ENCODE data around the gene COL6A3. TPM values are rescaled to one million over a fixed set of nuclear protein-coding genes. Genes with fewer than 3 reads are reported as not detected.

The COL6A3 gene
- total and polyA plus RNA-seq, 7 experiments from 2014 or later: 0.02 to 3.1 (median 2.2) TPM

DNA sequence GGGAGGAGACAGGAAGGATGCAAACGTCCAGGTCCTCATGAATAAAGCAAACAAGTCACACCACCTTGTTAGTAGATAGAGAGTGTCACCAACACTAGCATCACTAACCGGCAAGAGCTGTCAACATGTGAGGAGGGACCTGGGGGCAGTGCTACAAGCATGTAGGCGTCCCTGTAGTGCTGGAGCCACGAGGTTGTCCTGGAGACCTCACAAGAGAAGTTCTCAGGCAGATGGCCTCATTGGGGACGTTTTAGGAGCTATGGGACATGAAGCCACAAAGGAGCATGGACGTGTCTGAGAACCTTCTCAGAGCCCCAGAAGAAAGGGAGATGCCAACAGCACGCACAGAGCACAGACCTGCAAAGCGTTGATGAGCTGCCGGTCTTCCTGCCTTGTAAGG is 70.0 kb downstream of the COL6A3 start:
- Mint-ChIP-seq H3K36me3 (peaks cover 0 to 9% (median 3%) of the 10 kb centered on the region in 5 donors), H3K27ac (no peak overlapping the region), H3K4me3 (no peak overlapping the region), H3K9me3 (no peaks in the 10 kb centered on the region), H3K27me3 (no peaks in the 10 kb centered on the region), H3K4me1 (peaks cover 0 to 5% (median 0%) of the 10 kb centered on the region in 7 donors)
- Histone ChIP-seq H3K4me1 (ENCODE audit: control insufficient read depth in 2 of 2, insufficient read depth in 2 of 2, low read length in 2 of 2) (no peaks in the 10 kb centered on the region), H3K36me3 (ENCODE audit: control insufficient read depth in 2 of 3, insufficient read depth in 3 of 3, low read length in 3 of 3) (no peaks in the 10 kb centered on the region), H3K27me3 (ENCODE audit: control insufficient read depth in 2 of 2, insufficient read depth in 2 of 2, low read length in 2 of 2) (no peaks in the 10 kb centered on the region), H3K9me3 (ENCODE audit: control insufficient read depth in 2 of 3, low read length in 3 of 3) (no peaks in the 10 kb centered on the region), H3K4me3 (ENCODE audit: low read length) (no peak overlapping the region), H3K27ac (ENCODE audit: low read depth, low read length) (no peak overlapping the region)
- CTCF ChIA-PET: no interaction called here
- POLR2A ChIA-PET: no interaction called here
- intact Hi-C loops (cut with micrococcal nuclease): no loop called here
- ATAC-seq (no peak), DNase-seq (no peak)

GRCh38 chr2:237341872-237342271 is 72.1 kb downstream of the COL6A3 start:
- H3K27me3 ChIP-seq (ENCODE audit: control insufficient read depth in 2 of 2, insufficient read depth in 2 of 2, low read length in 2 of 2): no peaks in the 10 kb centered on the region
- Mint-ChIP-seq H3K4me3 (no peak overlapping the region), H3K27ac (no peak overlapping the region), H3K4me1 (peaks cover 0 to 1% (median 0%) of the 10 kb centered on the region in 7 donors), H3K36me3 (peaks cover 0 to 9% (median under 1%) of the 10 kb centered on the region in 5 donors), H3K27me3 (no peaks in the 10 kb centered on the region), H3K9me3 (no peaks in the 10 kb centered on the region)
- ATAC-seq: no peak
- no peak for DNase-seq
- intact Hi-C loops (cut with micrococcal nuclease): no loop called here
- no peak overlapping the region for H3K27ac ChIP-seq (ENCODE audit: low read depth, low read length)
- H3K36me3 ChIP-seq (ENCODE audit: control insufficient read depth in 2 of 3, insufficient read depth in 3 of 3, low read length in 3 of 3): no peaks in the 10 kb centered on the region
- H3K9me3 ChIP-seq (ENCODE audit: control insufficient read depth in 2 of 3, low read length in 3 of 3): no peaks in the 10 kb centered on the region
- H3K4me1 ChIP-seq (ENCODE audit: control insufficient read depth in 2 of 2, insufficient read depth in 2 of 2, low read length in 2 of 2): no peaks in the 10 kb centered on the region
- ChIA-PET CTCF (no interaction called here), POLR2A (no interaction called here)
- no peak overlapping the region for H3K4me3 ChIP-seq (ENCODE audit: low read length)

- Mint-ChIP-seq H3K4me3 (no peak overlapping the region), H3K36me3 (peaks cover 0 to 14% (median 9%) of the 10 kb centered on the region in 5 donors), H3K4me1 (no peaks in the 10 kb centered on the region), H3K9me3 (no peaks in the 10 kb centered on the region), H3K27ac (no peak overlapping the region), H3K27me3 (no peaks in the 10 kb centered on the region)
- H3K27me3 ChIP-seq (ENCODE audit: control insufficient read depth in 2 of 2, insufficient read depth in 2 of 2, low read length in 2 of 2): no peaks in the 10 kb centered on the region
- no peak for DNase-seq
- no peak overlapping the region for H3K4me3 ChIP-seq (ENCODE audit: low read length)
- ChIA-PET POLR2A (no interaction called here), CTCF (no interaction called here)
- ATAC-seq: no peak
- intact Hi-C loops (cut with micrococcal nuclease): no loop called here
- no peak overlapping the region for H3K27ac ChIP-seq (ENCODE audit: low read depth, low read length)
- no peaks in the 10 kb centered on the region for H3K9me3 ChIP-seq (ENCODE audit: control insufficient read depth in 2 of 3, low read length in 3 of 3)
- no peaks in the 10 kb centered on the region for H3K4me1 ChIP-seq (ENCODE audit: control insufficient read depth in 2 of 2, insufficient read depth in 2 of 2, low read length in 2 of 2)
- H3K36me3 ChIP-seq (ENCODE audit: control insufficient read depth in 2 of 3, insufficient read depth in 3 of 3, low read length in 3 of 3): no peaks in the 10 kb centered on the region
Observed at GRCh38 chr2:237337586-237337985, 76.4 kb downstream of the COL6A3 start.

GRCh38 chr2:237336131-237336530 is 77.8 kb downstream of the COL6A3 start:
- H3K27ac Mint-ChIP-seq: no peak overlapping the region
- H3K4me1 ChIP-seq (ENCODE audit: control insufficient read depth in 2 of 2, insufficient read depth in 2 of 2, low read length in 2 of 2): no peaks in the 10 kb centered on the region
- H3K4me3 ChIP-seq (ENCODE audit: low read length): no peak overlapping the region
- no peaks in the 10 kb centered on the region for H3K36me3 ChIP-seq (ENCODE audit: control insufficient read depth in 2 of 3, insufficient read depth in 3 of 3, low read length in 3 of 3)
- ATAC-seq (no peak), DNase-seq (no peak)
- no peak overlapping the region for H3K4me3 Mint-ChIP-seq
- no peaks in the 10 kb centered on the region for H3K9me3 Mint-ChIP-seq
- peaks cover 0 to 14% (median 9%) of the 10 kb centered on the region in 5 donors for H3K36me3 Mint-ChIP-seq
- no peak overlapping the region for H3K27ac ChIP-seq (ENCODE audit: low read depth, low read length)
- ChIA-PET CTCF (interaction anchor here (0.8 kb wide), 1 partner anchor 139 kb away, joined by 4 read pairs; no protein-coding TSS in a partner anchor), POLR2A (no interaction called here)
- H3K27me3 ChIP-seq (ENCODE audit: control insufficient read depth in 2 of 2, insufficient read depth in 2 of 2, low read length in 2 of 2): no peaks in the 10 kb centered on the region
- H3K27me3 Mint-ChIP-seq: no peaks in the 10 kb centered on the region
- intact Hi-C loops (cut with micrococcal nuclease): no loop called here
- no peaks in the 10 kb centered on the region for H3K4me1 Mint-ChIP-seq
- no peaks in the 10 kb centered on the region for H3K9me3 ChIP-seq (ENCODE audit: control insufficient read depth in 2 of 3, low read length in 3 of 3)

GRCh38 chr2:237333748-237334147 is 80.2 kb downstream of the COL6A3 start:
- DNase-seq: no peak
- no peak overlapping the region for H3K27ac Mint-ChIP-seq
- Histone ChIP-seq H3K27me3 (ENCODE audit: control insufficient read depth in 2 of 2, insufficient read depth in 2 of 2, low read length in 2 of 2) (no peaks in the 10 kb centered on the region), H3K36me3 (ENCODE audit: control insufficient read depth in 2 of 3, insufficient read depth in 3 of 3, low read length in 3 of 3) (no peaks in the 10 kb centered on the region), H3K9me3 (ENCODE audit: control insufficient read depth in 2 of 3, low read length in 3 of 3) (no peaks in the 10 kb centered on the region), H3K4me1 (ENCODE audit: control insufficient read depth in 2 of 2, insufficient read depth in 2 of 2, low read length in 2 of 2) (no peaks in the 10 kb centered on the region), H3K4me3 (ENCODE audit: low read length) (no peak overlapping the region), H3K27ac (ENCODE audit: low read depth, low read length) (no peak overlapping the region)
- intact Hi-C loops (cut with micrococcal nuclease): no loop called here
- peaks cover 0 to 2% (median 0%) of the 10 kb centered on the region in 5 donors for H3K27me3 Mint-ChIP-seq
- no peaks in the 10 kb centered on the region for H3K9me3 Mint-ChIP-seq
- ChIA-PET CTCF (no interaction called here), POLR2A (no interaction called here)
- H3K4me1 Mint-ChIP-seq: no peaks in the 10 kb centered on the region
- no peak overlapping the region for H3K4me3 Mint-ChIP-seq
- H3K36me3 Mint-ChIP-seq: peaks cover 0 to 10% (median 9%) of the 10 kb centered on the region in 5 donors
- no peak for ATAC-seq

DNA sequence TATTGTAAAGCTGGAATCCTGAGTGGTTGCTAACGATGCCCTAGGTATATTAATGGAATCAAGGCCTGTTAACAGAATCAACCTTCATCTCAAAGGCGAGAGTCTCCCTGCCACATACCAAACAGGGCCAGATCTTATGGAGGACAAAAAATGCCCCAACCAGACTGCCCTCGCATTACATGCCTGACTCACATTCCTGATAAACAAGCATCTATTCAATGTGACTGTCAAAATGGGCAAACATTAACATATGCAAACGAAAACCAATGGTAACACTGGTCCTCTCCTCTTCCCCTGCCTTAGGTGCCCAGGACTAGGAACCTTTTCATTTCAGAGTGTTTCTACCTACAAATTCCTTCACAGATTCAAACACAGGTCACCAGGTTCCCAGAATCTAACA is 83.4 kb downstream of the COL6A3 start:
- Histone ChIP-seq H3K9me3 (ENCODE audit: control insufficient read depth in 2 of 3, low read length in 3 of 3) (no peaks in the 10 kb centered on the region), H3K4me3 (ENCODE audit: low read length) (no peak overlapping the region), H3K36me3 (ENCODE audit: control insufficient read depth in 2 of 3, insufficient read depth in 3 of 3, low read length in 3 of 3) (no peaks in the 10 kb centered on the region), H3K4me1 (ENCODE audit: control insufficient read depth in 2 of 2, insufficient read depth in 2 of 2, low read length in 2 of 2) (no peaks in the 10 kb centered on the region), H3K27ac (ENCODE audit: low read depth, low read length) (no peak overlapping the region), H3K27me3 (ENCODE audit: control insufficient read depth in 2 of 2, insufficient read depth in 2 of 2, low read length in 2 of 2) (no peaks in the 10 kb centered on the region)
- peaks cover 0 to 9% (median 5%) of the 10 kb centered on the region in 5 donors for H3K36me3 Mint-ChIP-seq
- intact Hi-C loops (cut with micrococcal nuclease): no loop called here
- DNase-seq (no peak), ATAC-seq (no peak)
- H3K4me3 Mint-ChIP-seq: no peak overlapping the region
- no peak overlapping the region for H3K27ac Mint-ChIP-seq
- no peaks in the 10 kb centered on the region for H3K9me3 Mint-ChIP-seq
- ChIA-PET CTCF (no interaction called here), POLR2A (no interaction called here)
- H3K4me1 Mint-ChIP-seq: no peaks in the 10 kb centered on the region
- H3K27me3 Mint-ChIP-seq: peaks cover 0 to 2% (median 0%) of the 10 kb centered on the region in 5 donors

DNA sequence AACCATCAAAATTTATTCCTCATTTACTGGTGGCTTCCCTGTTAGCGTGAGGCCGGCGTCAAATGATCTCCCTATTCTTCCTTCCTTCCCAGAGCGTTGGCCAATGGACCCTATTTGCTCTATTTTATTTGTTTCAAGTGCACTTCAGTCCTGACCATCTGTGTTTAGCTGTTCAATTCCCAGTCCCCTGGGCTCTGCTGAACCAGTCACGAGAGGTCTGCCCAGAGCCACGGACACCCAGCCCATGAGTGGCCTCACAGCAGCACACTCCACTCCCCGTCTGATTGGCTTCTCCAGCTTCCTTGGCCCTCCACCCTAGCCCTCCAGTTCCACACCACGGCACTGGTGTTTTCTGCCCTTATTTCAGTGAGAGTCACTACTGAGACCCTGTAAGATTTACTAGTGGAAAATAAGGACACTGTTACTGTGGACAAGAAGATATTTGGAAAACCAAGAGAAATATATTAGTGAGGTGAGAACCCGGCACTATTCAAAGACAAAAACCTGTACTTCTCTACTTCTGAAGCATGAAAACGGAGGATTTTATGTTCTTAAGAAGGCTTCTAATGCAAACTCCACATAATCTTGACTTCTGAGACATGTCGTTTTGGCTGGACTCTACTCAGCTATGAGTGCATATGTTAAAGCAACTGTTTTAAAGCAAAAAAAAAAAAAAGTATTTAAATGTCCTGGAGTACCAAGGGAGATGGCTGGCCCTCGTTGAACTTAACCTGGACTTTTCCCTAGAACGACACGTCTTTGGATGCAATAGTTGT is 86.6 kb downstream of the COL6A3 start:
- peaks cover 0 to 2% (median 0%) of the 10 kb centered on the region in 5 donors for H3K27me3 Mint-ChIP-seq
- no peak overlapping the region for H3K27ac ChIP-seq (ENCODE audit: low read depth, low read length)
- no peaks in the 10 kb centered on the region for H3K4me1 ChIP-seq (ENCODE audit: control insufficient read depth in 2 of 2, insufficient read depth in 2 of 2, low read length in 2 of 2)
- CTCF ChIA-PET: no interaction called here
- H3K36me3 Mint-ChIP-seq: peaks cover 0 to 9% (median 0%) of the 10 kb centered on the region in 5 donors
- no peak overlapping the region for H3K27ac Mint-ChIP-seq
- intact Hi-C loops (cut with micrococcal nuclease): no loop called here
- no peaks in the 10 kb centered on the region for H3K9me3 Mint-ChIP-seq
- DNase-seq (no peak), ATAC-seq (no peak)
- peaks cover 0 to 2% (median 0%) of the 10 kb centered on the region in 7 donors for H3K4me1 Mint-ChIP-seq
- no peak overlapping the region for H3K4me3 ChIP-seq (ENCODE audit: low read length)
- H3K27me3 ChIP-seq (ENCODE audit: control insufficient read depth in 2 of 2, insufficient read depth in 2 of 2, low read length in 2 of 2): no peaks in the 10 kb centered on the region
- POLR2A ChIA-PET: no interaction called here
- H3K9me3 ChIP-seq (ENCODE audit: control insufficient read depth in 2 of 3, low read length in 3 of 3): no peaks in the 10 kb centered on the region
- H3K4me3 Mint-ChIP-seq: no peak overlapping the region
- H3K36me3 ChIP-seq (ENCODE audit: control insufficient read depth in 2 of 3, insufficient read depth in 3 of 3, low read length in 3 of 3): no peaks in the 10 kb centered on the region

Measured in naive thymus-derived CD4-positive, alpha-beta T cell (primary cell).